Measurements from ENCODE around the gene INPP4B. TPM values are rescaled to one million over a fixed set of nuclear protein-coding genes. Genes with fewer than 3 reads are reported as not detected.

Gene INPP4B
- total RNA-seq, 2 donors from 2014 or later = 10.0 to 14.1 TPM

DNA sequence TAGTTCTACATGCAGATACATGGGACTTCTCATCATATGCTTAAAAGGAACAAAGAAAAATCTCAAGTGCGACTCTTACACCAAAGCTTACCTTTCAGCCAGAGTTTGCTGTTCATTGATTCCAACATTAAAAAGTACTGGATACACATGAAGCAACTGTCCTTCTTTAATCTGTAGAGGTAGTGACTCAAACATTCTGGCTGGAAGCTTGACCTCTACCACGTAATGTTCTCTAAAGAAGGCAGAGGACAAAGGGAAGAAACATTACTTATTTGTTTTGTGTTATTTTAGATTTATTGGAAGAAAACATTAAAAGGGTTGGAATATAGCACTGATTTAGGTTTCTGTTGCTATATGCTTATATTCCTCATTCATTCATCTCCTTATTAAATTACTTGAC lies 733.6 kb downstream of the INPP4B start:
- H3K4me1 ChIP-seq = no peaks in the 10 kb centered on the region
- no peaks in the 10 kb centered on the region for H3K9me3 ChIP-seq
- no peak overlapping the region for H3K4me3 ChIP-seq
- no peaks in the 10 kb centered on the region for H3K36me3 ChIP-seq
- H3K9ac ChIP-seq (ENCODE audit: low read depth in 2 of 2, low read length in 2 of 2) = no peak overlapping the region
- H3K27me3 ChIP-seq = no peaks in the 10 kb centered on the region
- TF ChIP-seq, protein P1, sequence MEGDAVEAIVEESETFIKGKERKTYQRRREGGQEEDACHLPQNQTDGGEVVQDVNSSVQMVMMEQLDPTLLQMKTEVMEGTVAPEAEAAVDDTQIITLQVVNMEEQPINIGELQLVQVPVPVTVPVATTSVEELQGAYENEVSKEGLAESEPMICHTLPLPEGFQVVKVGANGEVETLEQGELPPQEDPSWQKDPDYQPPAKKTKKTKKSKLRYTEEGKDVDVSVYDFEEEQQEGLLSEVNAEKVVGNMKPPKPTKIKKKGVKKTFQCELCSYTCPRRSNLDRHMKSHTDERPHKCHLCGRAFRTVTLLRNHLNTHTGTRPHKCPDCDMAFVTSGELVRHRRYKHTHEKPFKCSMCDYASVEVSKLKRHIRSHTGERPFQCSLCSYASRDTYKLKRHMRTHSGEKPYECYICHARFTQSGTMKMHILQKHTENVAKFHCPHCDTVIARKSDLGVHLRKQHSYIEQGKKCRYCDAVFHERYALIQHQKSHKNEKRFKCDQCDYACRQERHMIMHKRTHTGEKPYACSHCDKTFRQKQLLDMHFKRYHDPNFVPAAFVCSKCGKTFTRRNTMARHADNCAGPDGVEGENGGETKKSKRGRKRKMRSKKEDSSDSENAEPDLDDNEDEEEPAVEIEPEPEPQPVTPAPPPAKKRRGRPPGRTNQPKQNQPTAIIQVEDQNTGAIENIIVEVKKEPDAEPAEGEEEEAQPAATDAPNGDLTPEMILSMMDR (IDR thresholded peaks at IDR 0.05) = no peak
- no peak overlapping the region for H3K27ac ChIP-seq
- no peak for DNase-seq
- intact Hi-C loops (cut with DNase I) = no loop called here

- no peak for DNase-seq
- H3K27me3 ChIP-seq = no peaks in the 10 kb centered on the region
- no peaks in the 10 kb centered on the region for H3K9me3 ChIP-seq
- no peak overlapping the region for H3K27ac ChIP-seq
- no peak overlapping the region for H3K9ac ChIP-seq (ENCODE audit: low read depth in 2 of 2, low read length in 2 of 2)
- H3K4me1 ChIP-seq = no peaks in the 10 kb centered on the region
- intact Hi-C loops (cut with DNase I) = no loop called here
- TF ChIP-seq, protein P1 (IDR thresholded peaks at IDR 0.05) = no peak
- H3K36me3 ChIP-seq = no peaks in the 10 kb centered on the region
- H3K4me3 ChIP-seq = no peak overlapping the region
Observed at GRCh38 chr4:142110136-142110535, 736.0 kb downstream of the INPP4B start.

DNA sequence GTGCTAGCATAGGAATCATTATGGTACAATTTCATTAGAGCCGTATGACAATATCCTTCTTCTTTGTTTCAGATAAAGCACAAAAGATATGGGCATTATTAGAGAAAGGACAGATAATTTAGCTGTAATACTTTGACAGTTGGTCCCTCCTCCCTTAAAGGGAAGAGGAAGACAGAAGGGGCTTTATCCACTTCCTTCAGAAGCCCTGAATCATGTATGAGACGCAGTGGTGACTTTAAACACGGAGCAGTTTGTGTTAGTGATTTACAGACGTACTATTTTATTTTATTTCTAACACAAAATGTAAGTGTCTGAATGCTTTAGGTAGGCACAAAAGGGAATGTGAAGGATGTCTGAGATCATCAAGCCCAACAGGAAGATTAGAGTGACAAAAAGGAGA lies 742.1 kb downstream of the INPP4B start:
- no peak for DNase-seq
- intact Hi-C loops (cut with DNase I) = no loop called here
- no peak overlapping the region for H3K4me3 ChIP-seq
- no peaks in the 10 kb centered on the region for H3K36me3 ChIP-seq
- TF ChIP-seq, protein P1 (IDR thresholded peaks at IDR 0.05) = no peak
- no peaks in the 10 kb centered on the region for H3K4me1 ChIP-seq
- H3K27me3 ChIP-seq = no peaks in the 10 kb centered on the region
- no peaks in the 10 kb centered on the region for H3K9me3 ChIP-seq
- H3K27ac ChIP-seq = no peak overlapping the region
- no peak overlapping the region for H3K9ac ChIP-seq (ENCODE audit: low read depth in 2 of 2, low read length in 2 of 2)

DNA sequence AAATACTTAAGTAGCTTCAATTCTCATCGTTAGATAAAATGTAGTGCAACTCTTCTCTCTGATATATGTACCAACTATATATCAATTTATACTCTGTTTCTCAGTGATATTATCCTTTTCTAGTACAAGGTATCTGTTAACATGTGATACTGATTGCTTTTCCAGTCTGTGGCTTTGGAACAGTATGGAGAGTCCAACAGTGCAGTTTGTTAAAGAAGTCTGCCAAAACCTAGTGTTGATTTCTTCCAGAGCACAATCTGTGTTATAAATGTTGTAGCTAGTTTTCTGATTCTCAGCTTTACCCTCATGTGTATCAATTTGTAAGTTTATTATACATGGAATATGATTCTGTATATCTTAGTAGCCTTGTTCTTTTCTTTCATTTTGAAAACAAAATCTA lies 744.7 kb downstream of the INPP4B start:
- Histone ChIP-seq H3K4me3 (no peak overlapping the region), H3K9me3 (no peaks in the 10 kb centered on the region), H3K27me3 (no peaks in the 10 kb centered on the region), H3K27ac (no peak overlapping the region), H3K4me1 (no peaks in the 10 kb centered on the region), H3K36me3 (no peaks in the 10 kb centered on the region), H3K9ac (ENCODE audit: low read depth in 2 of 2, low read length in 2 of 2) (no peak overlapping the region)
- DNase-seq = no peak
- intact Hi-C loops (cut with DNase I) = no loop called here
- TF ChIP-seq, protein P1 (IDR thresholded peaks at IDR 0.05) = no peak

DNA sequence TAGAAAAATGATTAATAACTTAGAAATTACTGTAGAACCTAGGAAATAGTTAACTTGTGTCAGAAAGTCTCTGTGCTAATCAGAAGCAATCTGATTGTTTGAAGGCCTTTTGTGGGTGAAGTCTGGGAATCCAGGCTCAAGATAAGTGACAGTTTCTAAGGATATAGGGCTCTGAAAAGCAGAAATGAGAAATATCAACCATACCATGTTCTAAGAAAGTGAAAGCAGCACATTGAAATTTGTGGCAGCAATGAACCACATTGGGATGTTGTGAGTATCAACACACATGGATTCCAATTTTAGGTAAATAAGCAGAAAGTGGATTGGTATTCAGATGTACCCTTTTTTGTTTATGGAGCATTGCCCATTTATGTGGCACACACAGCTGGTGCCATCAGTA lies 745.2 kb downstream of the INPP4B start:
- Histone ChIP-seq H3K27ac (no peak overlapping the region), H3K27me3 (no peaks in the 10 kb centered on the region), H3K9me3 (no peaks in the 10 kb centered on the region), H3K9ac (ENCODE audit: low read depth in 2 of 2, low read length in 2 of 2) (no peak overlapping the region), H3K4me1 (no peaks in the 10 kb centered on the region), H3K36me3 (no peaks in the 10 kb centered on the region), H3K4me3 (no peak overlapping the region)
- TF ChIP-seq, protein P1 (IDR thresholded peaks at IDR 0.05) = no peak
- DNase-seq = no peak
- intact Hi-C loops (cut with DNase I) = no loop called here

Data from colonic mucosa (tissue), 4 donors.